ENCODE measurements around the gene CNPPD1. TPM values are rescaled to one million over a fixed set of nuclear protein-coding genes. Genes with fewer than 3 reads are reported as not detected.
A peak's percentile ranks its signal among the peaks of the same experiment; 100 is the strongest.

CNPPD1 gene
- total RNA-seq, 1 experiment from 2014 or later = 32.8 TPM

- no peak for TF ChIP-seq ATF2 (CRISPR knock-in tag; IDR thresholded peaks at IDR 0.05; ENCODE audit: borderline replicate concordance, low read depth)
- TF ChIP-seq ZNF121 (CRISPR knock-in tag; IDR thresholded peaks at IDR 0.05) = no peak
Measured at GRCh38 chr2:219124381-219125110, 52.2 kb downstream of the CNPPD1 start (continued).

- CTCF ChIA-PET = interaction anchor here (1.1 to 9.3 kb wide), 9 partner anchors 9 to 176 kb away, joined by 3 to 198 read pairs (median 17); partner anchors contain the start of gene IHH
- H3K27me3 Mint-ChIP-seq (ENCODE audit: low read depth) = no peaks in the 10 kb centered on the region
- POLR2A ChIA-PET = interaction anchor here (0.5 kb wide), 1 partner anchor 67 kb away, joined by 3 read pairs; no protein-coding TSS in a partner anchor
Measured at GRCh38 chr2:219123356-219124135, 53.2 kb downstream of the CNPPD1 start.

More at GRCh38 chr2:219123356-219124135, 53.2 kb downstream of the CNPPD1 start:
- ATAC-seq (peak; percentile 54), DNase-seq (ENCODE audit: low spot score) (no peak)
- H3K36me3 Mint-ChIP-seq = no peaks in the 10 kb centered on the region
- H3K27ac Mint-ChIP-seq = 0 out of 2 replicates have a peak overlapping the region, but pooled peaks have one; percentile 6
- TF ChIP-seq ZNF671 (CRISPR knock-in tag; IDR thresholded peaks at IDR 0.05) (no peak), ZNF416 (CRISPR knock-in tag; IDR thresholded peaks at IDR 0.05) (no peak), ZMAT4 (CRISPR knock-in tag; IDR thresholded peaks at IDR 0.05) (no peak), ZNF263 (CRISPR knock-in tag; IDR thresholded peaks at IDR 0.05; ENCODE audit: low read depth) (no peak), CREM (CRISPR knock-in tag; IDR thresholded peaks at IDR 0.05) (no peak), ARID4B (CRISPR knock-in tag; IDR thresholded peaks at IDR 0.05; ENCODE audit: borderline replicate concordance) (no peak), ZNF532 (CRISPR knock-in tag; IDR thresholded peaks at IDR 0.05; ENCODE audit: borderline replicate concordance) (no peak), PREB (CRISPR knock-in tag; IDR thresholded peaks at IDR 0.05; ENCODE audit: borderline replicate concordance) (no peak), CBFB (CRISPR knock-in tag; IDR thresholded peaks at IDR 0.05; ENCODE audit: low read depth) (no peak), PRRX2 (CRISPR knock-in tag; IDR thresholded peaks at IDR 0.05) (no peak), E2F5 (CRISPR knock-in tag; IDR thresholded peaks at IDR 0.05) (no peak)
- peaks cover 20% of the 10 kb centered on the region for H3K4me1 Mint-ChIP-seq
- no peak overlapping the region for H3K4me3 Mint-ChIP-seq
- no peaks in the 10 kb centered on the region for H3K9me3 Mint-ChIP-seq
